HG03135 (cell line): ENCODE data around the gene BSPRY.
"Not testable (repeated sequence)": the region's sequence is repeated elsewhere in the genome, so short reads cannot be mapped to it uniquely, and the experiment has no call there.

Source experiments
- ATAC-seq: cut with Tn5 transposase; IDR thresholded peaks from one replicate; pipeline ENCODE4 v1.9.1; 2021; ENCODE audit warnings: mild to moderate bottlenecking, moderate library complexity; ENCODE audit not compliant: unreplicated experiment

Gene BSPRY

DNA sequence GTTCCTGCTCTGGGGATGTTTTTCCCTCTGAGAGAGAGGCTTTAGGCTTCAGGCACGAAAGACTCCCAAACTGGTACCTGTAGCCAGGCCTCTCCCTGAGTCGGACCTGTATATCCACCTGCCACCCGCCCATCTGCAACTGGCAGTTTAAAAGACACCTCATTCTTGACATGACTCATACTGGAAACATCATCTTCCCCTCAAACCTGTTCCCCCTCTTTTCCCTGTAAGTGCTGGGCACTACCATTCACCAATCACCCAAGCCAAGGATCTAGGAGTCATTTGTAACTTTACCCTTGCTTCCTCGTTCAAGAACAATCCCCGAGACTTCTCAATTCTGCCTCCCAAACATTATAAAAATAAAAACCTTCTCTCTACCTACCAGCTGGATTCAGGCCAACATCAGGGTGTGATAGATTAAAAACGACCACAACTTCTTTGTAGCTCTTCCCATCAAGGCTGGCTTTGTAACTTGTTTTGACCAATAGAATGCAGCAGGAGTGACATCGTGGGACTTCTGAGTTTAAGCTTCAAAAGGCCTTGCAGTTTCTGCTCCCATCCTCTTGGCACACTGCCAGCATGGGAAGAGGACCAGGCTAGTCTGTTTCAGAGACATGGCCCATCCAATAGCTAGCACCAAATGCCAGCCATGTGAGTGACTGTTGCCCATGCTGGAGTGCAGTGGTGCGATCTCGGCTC is 7.5 kb upstream of the BSPRY start:
- ATAC-seq: no peak

DNA sequence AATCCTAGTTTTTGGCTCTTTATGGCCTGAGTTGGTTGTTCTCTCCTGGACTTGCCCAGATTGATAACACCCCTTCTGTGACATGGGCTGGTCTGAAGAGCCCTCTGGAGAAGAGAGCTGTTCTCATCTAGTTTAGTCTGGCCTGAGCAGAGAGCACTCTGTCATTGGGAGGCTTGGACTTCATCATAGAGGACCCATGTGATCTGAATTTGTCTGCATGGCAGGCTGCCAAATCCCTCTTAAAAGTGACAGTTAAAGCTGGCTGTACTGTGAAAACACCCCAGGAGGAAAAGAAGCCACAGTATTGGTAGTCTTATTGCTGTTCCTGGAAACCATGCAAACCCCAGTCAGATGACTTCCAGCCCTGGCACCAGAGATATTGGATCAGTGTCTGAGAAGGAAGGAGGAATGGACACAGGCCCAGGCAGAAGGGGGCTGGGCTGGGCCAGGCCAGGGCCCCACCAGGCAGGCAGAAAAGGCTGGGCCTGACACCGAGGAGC is 5.6 kb upstream of the BSPRY start:
- ATAC-seq: no peak

DNA sequence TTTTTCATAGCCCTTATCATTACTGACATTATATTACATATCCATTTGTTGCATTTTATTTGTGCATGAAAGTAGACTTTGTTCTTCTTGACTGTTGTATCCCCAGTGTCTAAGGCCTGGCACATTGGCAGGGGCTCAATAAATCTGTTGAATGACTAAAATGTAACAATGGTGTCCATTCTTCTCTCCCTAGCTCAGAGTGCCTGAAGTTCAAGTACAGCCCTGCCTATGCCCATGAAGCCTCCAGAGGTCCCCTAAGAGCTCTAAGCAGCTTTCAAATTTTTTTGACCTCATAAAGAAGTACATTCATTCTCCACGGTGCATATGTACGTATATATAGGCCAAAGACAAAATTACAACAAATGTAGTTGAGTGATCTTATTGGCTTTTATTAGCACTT is 4.2 kb upstream of the BSPRY start:
- ATAC-seq: no peak

DNA sequence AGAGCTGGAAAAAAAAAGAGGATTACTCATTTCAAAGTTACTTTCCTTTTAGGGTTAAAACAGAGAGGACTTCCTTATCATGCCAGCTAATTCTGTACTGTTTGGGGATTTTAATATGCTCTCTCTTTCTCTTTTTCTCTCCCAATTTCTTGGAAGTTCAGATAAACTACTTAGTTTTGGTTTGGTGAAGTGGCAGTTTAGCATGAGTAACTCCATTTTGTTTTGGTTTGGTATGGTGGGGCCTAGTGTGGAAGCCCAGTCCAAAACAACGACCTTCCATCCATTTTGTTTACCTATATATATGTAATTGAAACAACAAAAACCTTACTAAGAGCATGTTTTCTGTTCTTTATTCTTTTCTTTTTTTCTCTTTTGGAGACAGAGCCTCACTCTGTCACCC is 3.7 kb upstream of the BSPRY start:
- ATAC-seq: no peak

DNA sequence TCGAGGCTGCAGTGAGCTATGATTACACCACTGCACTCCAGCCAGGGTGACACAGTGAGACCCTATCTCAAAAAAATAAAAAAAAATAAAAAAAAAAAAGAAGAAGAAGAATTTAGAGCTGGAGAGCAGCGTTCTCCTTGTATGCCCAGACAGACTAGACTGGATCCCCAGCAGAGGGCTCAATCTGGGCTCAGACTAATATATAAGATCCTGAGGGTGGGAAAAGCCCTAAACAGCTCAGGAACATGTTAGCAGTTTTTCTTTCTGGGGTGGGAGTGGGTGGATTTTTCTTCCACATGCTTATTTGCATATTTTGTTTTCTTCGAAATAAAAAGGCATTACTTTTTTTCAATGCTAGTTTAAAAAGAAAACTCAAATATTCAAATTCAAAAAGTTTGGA is 904 bp upstream of the BSPRY start:
- no peak for ATAC-seq

DNA sequence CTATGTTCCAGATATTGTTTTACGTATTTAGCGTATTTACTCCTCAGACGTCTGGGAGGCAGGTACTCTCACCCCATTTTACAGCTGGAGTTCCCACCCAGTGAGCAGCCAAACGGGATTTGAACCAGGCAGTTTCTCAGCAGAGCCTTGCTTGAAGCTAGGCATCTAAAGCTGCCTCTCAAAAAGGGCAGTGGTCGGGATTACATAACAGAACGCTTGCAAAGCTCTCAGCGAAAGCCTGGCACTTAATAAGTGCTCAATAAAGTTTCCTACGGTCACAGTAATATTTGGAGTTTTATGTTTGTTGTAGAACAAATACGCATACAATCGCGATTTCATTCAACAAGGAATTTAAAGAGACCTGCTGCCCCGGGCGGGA is 286 bp upstream of the BSPRY start:
- ATAC-seq: no peak

DNA sequence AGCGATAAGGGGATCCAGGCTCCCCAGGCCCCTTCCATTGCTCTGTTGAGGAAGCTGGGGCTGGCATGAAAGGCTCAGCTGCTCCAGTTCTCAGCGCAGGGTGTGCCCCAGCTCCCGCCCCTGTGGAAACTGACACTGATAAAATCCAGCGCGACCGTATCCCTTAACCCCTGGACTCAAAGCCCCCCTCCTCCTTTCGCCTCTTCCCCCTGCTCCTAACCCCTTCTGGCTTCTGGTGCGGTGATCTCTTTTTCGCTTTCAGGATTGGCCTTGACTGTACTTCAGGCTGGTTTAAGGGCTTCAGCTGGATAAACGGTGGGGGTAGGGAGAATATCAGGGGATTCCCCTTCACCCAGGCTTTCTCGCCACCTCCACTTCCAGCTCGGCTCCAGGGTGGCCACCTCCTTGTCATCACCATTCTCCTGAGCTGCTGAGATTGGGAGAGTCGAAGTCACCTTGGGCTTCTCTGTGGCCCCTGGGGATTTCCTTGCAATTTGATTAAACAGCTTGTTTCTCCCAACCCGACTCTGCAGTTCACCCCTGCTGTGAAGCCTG is 843 bp downstream of the BSPRY start:
- ATAC-seq: no peak

DNA sequence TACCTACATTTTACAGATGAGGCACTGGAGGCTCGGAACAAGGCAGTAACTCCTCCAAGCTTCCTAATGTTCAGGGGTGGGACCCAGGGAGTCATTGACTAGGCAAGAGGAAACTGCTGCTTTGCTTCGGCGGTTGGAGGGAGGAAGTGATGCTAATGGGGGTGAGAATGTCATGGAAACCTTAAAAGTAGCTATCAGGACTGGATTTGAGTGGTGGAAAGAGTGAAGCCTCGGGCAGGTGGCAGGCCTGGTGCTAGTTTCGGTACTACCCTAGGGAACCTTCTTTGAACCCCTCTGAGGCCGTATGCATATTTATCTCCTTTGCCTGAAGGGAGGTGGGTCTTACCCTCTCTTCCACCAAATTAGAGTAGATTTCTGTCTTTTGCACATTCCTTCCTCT is 1.6 kb downstream of the BSPRY start:
- ATAC-seq: no peak

DNA sequence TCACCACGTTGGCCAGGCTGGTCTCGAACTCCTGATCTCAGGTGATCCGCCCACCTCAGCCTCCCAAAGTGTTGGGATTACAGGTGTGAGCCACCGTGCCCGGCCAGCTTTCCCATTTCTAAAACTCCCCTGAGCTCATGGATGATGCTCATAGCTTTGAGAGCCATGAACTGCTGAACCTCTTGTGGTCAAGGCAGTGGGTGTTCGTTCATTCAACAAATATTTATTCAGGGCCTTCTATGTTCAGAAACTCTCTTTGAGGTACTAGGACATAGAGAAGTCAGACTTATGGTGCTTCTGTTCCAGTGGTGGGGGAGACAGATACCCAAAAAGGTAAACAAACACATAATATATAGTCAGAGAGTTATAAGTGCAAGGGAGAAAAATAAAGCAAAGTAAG is 2.7 kb downstream of the BSPRY start:
- no peak for ATAC-seq

DNA sequence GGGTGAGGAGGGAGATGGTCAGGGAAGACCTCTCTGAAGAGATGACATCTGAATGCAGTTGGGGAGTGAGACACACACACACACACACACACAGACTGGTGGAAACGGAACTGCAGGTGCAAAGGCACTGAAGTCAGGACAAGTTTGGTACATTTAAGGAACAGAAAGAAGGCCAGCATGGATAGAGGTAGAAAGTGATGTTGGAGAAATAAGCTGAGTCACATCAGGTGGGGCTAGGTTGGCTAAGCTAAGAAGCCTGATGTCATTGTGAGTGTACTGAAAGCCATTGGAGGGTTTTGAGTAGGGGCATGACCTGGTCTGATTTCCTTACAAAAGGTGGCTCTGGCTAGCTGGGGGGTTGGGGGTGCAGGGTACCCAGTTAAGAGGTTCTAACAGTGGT is 3.1 kb downstream of the BSPRY start:
- ATAC-seq: no peak

DNA sequence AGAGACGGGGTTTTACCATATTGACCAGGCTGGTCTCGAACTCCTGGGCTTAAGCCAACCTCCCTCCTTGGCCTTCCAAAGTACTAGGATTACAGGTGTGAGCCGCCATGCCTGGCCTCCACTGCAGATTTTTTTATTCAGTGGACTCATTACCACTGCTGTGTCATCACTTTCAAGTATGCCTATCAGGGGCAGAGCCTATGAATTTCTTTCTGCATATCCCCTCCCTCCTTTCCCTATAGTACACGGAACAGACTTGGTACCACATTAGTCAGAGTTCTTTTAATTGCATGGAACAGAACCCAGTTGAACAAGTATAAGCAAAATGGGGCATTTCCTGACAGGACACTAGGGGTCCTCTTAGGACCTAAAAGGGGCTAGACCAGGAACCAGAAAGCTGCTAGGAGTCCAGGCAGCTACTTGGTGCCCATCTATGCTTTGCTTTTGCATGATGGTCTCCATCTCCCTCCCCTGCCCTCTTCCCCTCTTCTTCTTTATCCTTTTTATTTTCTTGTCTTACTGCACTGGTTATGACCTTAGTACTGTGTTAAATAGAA is 5.8 kb downstream of the BSPRY start:
- no peak for ATAC-seq

DNA sequence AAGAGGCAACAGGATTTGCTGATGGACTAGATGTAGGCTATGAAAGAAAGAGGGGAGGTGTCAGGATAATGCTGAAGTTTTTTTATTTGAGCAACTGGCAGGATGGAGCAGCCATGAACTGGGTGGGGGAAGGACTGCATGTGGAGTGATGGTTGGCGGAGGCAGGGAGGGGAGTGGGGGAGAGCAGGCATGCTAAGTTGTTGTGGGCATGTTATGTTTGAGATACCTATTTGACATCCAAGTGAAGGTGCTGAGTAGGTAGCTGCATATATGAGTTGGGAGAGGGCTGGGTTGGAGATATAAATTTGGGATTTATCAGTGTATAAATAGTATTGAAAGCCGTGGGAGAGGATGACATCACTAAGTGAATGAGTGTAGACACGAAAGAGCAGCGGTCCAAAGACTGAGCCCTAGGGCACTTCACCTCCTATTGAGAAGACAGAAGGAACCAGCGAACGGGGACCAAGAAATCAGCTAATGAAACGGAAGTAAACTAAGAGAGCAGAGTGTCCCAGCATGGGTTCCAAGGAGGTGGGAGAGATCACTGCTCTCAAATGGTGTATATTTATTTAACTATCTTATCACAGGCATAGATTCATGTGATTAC is 7.4 kb downstream of the BSPRY start:
- ATAC-seq: no peak

DNA sequence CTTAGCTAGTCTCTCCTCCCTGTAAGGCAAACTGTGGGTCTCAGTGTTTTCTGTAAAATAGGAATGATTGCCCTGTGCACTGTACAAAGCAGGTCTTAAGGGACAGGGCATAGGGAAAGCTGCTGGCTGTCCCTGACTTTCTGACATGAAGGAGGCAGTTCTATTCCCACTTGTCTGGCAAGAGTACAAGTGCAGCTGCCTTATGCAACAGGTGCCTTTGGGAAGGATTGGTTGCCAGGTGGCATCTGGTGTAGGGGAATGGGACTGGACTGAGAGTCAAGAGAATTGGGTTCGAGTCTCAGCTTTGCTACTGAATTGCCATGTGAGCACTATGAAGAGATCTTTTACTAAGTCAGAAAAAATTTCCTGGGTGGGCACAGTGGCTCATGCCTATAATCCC is 10.0 kb downstream of the BSPRY start:
- ATAC-seq: no peak

DNA sequence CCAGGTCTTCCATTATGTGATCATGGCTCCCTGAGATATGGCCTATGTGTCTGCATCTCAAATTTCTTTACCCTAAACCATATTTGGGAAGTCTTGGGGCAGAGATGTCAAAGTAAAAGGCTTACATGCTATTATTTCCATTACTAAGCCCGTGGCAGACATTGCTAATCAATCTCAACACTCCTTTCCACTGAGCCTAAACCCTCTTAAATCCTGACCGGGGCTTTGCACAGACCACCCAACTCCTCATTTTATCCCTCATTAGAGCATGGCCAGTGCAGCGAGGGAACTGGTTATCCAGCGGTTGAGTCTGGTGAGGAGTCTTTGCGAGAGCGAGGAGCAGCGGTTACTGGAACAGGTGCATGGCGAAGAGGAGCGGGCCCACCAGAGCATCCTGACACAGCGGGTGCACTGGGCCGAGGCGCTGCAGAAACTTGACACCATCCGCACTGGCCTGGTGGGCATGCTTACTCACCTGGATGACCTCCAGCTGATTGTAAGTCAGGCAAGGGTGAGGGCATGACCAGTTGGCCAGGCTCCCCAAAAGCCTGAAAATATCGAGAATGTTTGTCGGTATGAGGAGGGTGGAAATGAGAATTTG is 11.0 kb downstream of the BSPRY start:
- ATAC-seq: no peak

DNA sequence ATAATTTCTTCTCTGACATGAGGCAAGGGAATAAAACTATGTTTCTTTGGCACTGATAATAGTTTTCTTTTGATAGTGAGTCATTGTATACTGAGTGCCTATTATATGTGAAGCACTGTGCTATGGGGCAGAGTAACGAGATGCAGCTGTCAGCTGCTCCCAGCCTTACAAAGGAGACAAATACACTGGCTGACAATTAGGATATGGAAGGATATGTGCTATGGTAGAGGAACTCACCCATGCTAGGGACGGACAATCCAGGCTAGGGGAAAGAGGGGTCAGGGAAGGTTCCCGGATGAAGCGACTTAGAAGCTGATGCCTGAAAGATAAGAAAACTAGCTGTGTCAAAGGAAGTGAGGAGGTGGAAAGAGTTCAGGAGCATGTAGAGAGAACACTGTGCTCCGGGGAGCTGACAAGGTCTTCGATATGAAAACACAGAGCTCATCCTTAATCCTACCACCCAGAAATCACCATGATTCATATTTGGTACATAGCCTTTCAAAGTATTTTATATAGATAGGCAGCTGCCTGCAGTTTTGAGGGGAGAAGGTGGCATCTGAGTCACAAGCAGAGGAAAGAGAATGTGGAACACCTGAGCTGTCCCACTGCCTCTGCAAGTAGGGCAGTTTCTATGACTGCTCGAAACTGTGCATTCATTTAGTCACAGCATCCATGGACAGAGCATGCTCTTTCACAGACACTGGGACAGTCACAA is 12.1 kb downstream of the BSPRY start:
- ATAC-seq: no peak

DNA sequence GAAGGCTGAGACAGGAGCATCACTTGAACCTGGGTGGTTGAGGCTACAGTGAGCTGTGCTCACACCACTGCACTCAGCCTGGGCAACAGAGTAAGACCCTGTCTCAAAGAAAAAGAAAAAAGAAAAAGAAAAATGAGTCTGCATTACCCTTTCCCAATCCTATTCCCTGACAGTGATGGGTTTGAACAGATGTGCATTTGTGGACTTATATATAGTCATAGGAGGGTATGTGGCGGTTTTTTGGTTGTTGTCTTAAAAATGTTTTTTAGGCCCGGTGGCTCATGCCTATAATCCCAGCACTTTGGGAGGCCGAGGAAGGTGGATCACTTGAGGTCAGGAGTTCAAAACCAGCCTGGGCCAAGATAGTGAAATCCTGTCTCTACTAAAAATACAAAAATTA is 14.0 kb downstream of the BSPRY start:
- ATAC-seq: no peak

DNA sequence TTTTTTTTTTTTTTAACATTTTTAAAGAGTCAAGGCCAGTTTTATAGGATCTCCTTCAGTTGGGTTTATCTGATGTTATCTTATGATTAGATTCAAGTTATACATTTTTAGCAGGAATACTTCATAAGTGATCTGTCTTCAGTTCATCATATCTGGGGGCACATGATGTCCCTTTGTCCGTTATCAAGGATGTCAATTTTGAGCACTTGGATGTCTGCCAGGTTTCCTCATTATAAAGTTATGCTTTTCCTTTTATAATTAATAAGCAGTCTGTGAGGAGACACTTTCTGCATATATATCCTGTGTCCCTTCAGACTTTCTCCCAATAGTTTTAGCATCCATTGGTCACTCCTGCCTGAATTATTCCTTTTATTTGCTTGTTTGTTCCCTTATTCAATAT is 15.6 kb downstream of the BSPRY start:
- ATAC-seq: no peak

DNA sequence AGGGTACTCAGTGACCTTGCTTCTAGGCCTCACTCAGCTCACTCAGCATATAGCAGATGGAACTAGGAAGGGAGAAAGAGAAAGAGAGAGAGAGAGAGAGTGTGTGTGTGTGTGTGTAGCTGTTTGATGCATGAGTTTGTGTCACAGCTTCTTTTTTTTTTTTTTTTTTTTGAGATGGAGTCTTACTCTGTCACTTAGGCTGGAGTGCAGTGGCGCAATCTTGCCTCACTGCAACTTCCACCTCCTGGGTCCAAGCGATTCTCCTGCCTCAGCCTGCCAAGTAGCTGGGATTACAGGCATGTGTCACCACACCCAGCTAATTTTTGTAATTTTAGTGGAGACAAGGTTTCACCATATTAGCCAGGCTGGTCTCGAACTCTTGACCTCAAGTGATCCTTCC is 16.3 kb downstream of the BSPRY start:
- not testable (repeated sequence) for ATAC-seq

DNA sequence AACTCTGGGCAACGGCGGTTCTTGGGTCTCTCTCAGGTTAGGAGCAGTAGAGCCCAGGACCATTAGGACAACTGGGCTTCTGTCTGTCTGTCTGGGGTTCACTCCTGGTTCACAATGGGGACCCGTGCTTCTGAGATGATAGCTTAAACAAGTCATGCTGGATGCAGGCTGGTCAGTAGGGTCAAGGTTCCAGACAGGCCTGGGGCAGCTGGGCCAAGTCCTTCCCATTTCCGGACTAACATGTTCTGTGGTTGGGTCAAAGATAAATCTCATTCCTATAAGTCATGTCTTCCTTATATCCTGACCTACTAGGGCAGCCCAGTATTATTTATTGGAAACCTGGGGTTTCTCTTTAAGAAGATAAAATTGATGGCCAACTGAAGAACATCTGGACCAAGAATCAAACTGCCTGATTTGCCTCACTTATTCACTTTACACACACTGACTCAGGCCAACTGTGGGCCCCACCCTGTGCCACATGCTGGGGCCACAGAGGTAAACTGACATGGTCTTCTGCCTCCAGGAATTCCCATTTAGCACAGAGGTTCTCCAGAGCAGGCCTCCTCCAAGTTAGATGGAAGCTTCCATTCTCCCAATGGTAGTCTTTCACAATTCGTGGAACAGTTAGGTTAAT is 19.1 kb downstream of the BSPRY start:
- ATAC-seq: no peak

DNA sequence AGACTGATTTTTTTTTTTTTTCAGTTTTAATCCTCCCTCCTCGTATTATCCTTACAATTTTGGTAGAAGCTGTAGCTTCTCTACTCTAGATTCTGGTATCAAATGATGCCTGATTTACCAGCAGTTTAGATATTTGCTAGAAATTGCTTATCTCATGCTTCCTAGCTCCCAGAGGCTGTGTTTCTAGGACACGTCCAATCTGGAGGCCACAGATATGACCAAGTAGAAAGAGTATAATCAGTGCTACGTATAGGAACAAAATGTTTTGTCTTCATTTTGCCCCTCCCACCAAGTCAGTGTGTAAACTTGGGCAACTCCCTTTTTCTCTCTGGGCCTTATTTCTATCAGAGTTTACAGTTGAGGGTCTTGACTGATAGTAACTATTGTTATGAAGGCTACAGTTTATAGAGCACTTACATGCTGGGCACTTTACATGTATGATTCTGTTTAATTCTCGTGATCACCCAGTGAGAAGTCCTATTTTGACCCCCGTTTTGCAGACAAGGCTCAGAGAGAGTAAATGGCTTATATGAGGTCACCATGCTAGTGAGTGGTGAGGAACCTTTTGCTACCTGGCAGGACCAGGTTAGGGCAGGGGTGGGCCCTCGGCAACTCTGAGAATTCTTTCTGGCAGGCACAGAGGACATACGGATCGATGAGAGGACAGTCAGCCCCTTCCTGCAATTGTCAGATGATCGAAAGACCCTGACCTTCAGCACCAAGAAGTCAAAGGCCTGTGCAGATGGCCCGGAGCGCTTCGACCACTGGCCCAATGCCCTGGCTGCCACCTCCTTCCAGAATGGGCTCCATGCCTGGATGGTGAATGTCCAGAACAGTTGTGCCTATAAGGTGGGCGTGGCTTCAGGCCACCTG is 19.9 kb downstream of the BSPRY start:
- ATAC-seq: no peak
